WTC11 (cell line): Measurements from ENCODE around the gene NFKBIE. TPM values are rescaled to one million over a fixed set of nuclear protein-coding genes. Genes with fewer than 3 reads are reported as not detected.

ENCODE experiments used
- ATAC-seq: fragments of 200-7000 bp; cut with Tn5 transposase; 2 replicates; pipeline ENCODE4 v1.10.0; 2021; ENCODE audit warnings: mild to moderate bottlenecking, moderate library complexity
- CTCF ChIA-PET: fragments of 300-600 bp; sonication (Branson Sonifier 250); formaldehyde crosslinking; loops from one replicate; lab custom pipeline; 2021; ENCODE audit warnings: antibody characterized with exemption; lab: Charles Lee
- POLR2A ChIA-PET: fragments of 350-600 bp; sonication (Branson Sonifier 250); formaldehyde crosslinking; loops from one replicate; lab custom pipeline; 2021; ENCODE audit warnings: antibody characterized with exemption; lab: Charles Lee
- DNase-seq: peaks from one replicate; pipeline ENCODE4 v3.0.0; 2021; ENCODE audit warnings: low spot score
- H3K27ac Mint-ChIP-seq: 2 replicates; pipeline ENCODE4 v1.8.0; 2021; ENCODE audit warnings: mixed read lengths
- H3K27me3 Mint-ChIP-seq: 2 replicates; pipeline ENCODE4 v1.8.0; 2021; ENCODE audit warnings: low read depth, mild to moderate bottlenecking, moderate library complexity, mixed read lengths
- H3K36me3 Mint-ChIP-seq: 2 replicates; pipeline ENCODE4 v1.8.0; 2021; ENCODE audit warnings: mixed read lengths
- H3K4me1 Mint-ChIP-seq: 2 replicates; pipeline ENCODE4 v1.8.0; 2022; ENCODE audit warnings: mixed read lengths
- H3K4me3 Mint-ChIP-seq: 2 replicates; pipeline ENCODE4 v1.8.0; 2021; ENCODE audit warnings: mild to moderate bottlenecking, moderate library complexity, mixed read lengths
- H3K9me3 Mint-ChIP-seq: 2 replicates; pipeline ENCODE4 v1.8.0; 2021; ENCODE audit warnings: mixed read lengths
- ATF2 ChIP-seq: sonication (generic); formaldehyde crosslinking; IDR thresholded peaks from 2 replicates; pipeline ENCODE4 v1.8.1; 2022; ENCODE audit warnings: low read depth, missing genetic modification reagents, borderline replicate concordance
- CDX4 ChIP-seq: fragments of 250-450 bp; sonication (Bioruptor Pico); IDR thresholded peaks from 2 replicates; pipeline ENCODE4 v1.9.0; 2021; ENCODE audit warnings: moderate library complexity, mild to moderate bottlenecking, inconsistent platforms, borderline replicate concordance
- CREM ChIP-seq: sonication (generic); formaldehyde crosslinking; IDR thresholded peaks from 2 replicates; pipeline ENCODE4 v1.8.1; 2022; ENCODE audit warnings: mild to moderate bottlenecking, missing genetic modification reagents, moderate library complexity
- CTCF ChIP-seq: fragments of 200-600 bp; IDR thresholded peaks from 2 replicates; pipeline ENCODE4 v1.8.0; 2022; ENCODE audit warnings: antibody characterized with exemption
- E2F4 ChIP-seq: sonication (generic); formaldehyde crosslinking; IDR thresholded peaks from 2 replicates; pipeline ENCODE4 v1.8.1; 2022; ENCODE audit warnings: low read depth, mild to moderate bottlenecking, moderate library complexity, missing genetic modification reagents, borderline replicate concordance
- ESRRA ChIP-seq: sonication (generic); formaldehyde crosslinking; IDR thresholded peaks from 2 replicates; pipeline ENCODE4 v1.8.1; 2022; ENCODE audit warnings: mild to moderate bottlenecking, missing genetic modification reagents, borderline replicate concordance
- NR3C1 ChIP-seq: sonication (generic); formaldehyde crosslinking; conservative IDR thresholded peaks from 2 replicates; pipeline ENCODE4 v1.8.1; 2023; ENCODE audit warnings: low read depth, mild to moderate bottlenecking, missing genetic modification reagents
- OVOL2 ChIP-seq: fragments of 250-450 bp; sonication (Bioruptor Pico); IDR thresholded peaks from 2 replicates; pipeline ENCODE4 v1.9.0; 2021; ENCODE audit warnings: mild to moderate bottlenecking, borderline replicate concordance
- PRDM15 ChIP-seq: sonication (generic); formaldehyde crosslinking; IDR thresholded peaks from 2 replicates; pipeline ENCODE4 v1.8.0; 2022; ENCODE audit warnings: missing genetic modification reagents
- RORB ChIP-seq: fragments of 250-450 bp; sonication (Bioruptor Pico); IDR thresholded peaks from 2 replicates; pipeline ENCODE4 v1.9.0; 2021; ENCODE audit warnings: mild to moderate bottlenecking
- SOX15 ChIP-seq: fragments of 250-450 bp; sonication (Bioruptor Pico); IDR thresholded peaks from 2 replicates; pipeline ENCODE4 v1.9.0; 2021; ENCODE audit warnings: mild to moderate bottlenecking
- STAT6 ChIP-seq: sonication (generic); formaldehyde crosslinking; conservative IDR thresholded peaks from 2 replicates; pipeline ENCODE4 v1.8.1; 2023; ENCODE audit warnings: mild to moderate bottlenecking, low read depth, missing genetic modification reagents, moderate library complexity
- TEAD4 ChIP-seq: sonication (generic); formaldehyde crosslinking; IDR thresholded peaks from 2 replicates; pipeline ENCODE4 v1.8.0; 2022; ENCODE audit warnings: mild to moderate bottlenecking, missing genetic modification reagents
- ZBTB43 ChIP-seq: sonication (generic); formaldehyde crosslinking; IDR thresholded peaks from 2 replicates; pipeline ENCODE4 v1.8.1; 2023; ENCODE audit warnings: mild to moderate bottlenecking, missing genetic modification reagents
- ZNF512 ChIP-seq: sonication (generic); formaldehyde crosslinking; IDR thresholded peaks from 2 replicates; pipeline ENCODE4 v1.8.1; 2022; ENCODE audit warnings: missing genetic modification reagents, borderline replicate concordance
- total RNA-seq: library from RNA; stranded (reverse); gene quantifications from 3 replicates; pipeline ENCODE4 v1.2.3, GENCODE V29; 2021

Gene NFKBIE
- total RNA-seq, 1 experiment from 2014 or later, result 10.3 TPM

- peak; percentile 36; the same call in 1 of the 2 replicates for TF ChIP-seq CTCF
- TF ChIP-seq CREM (CRISPR knock-in tag), result peak; percentile 80
- peak; percentile 63; the same call in 1 of the 2 replicates for TF ChIP-seq ESRRA (CRISPR knock-in tag)
- TF ChIP-seq SOX15 (CRISPR knock-in tag), result no peak
- no peak for TF ChIP-seq ZBTB43 (CRISPR knock-in tag)
- no peak for TF ChIP-seq ATF2 (CRISPR knock-in tag)
- TF ChIP-seq ZNF512 (CRISPR knock-in tag), result no peak
- no peak for TF ChIP-seq OVOL2 (CRISPR knock-in tag)
- TF ChIP-seq TEAD4, result no peak
- TF ChIP-seq E2F4 (CRISPR knock-in tag), result peak; percentile 66; the same call in 1 of the 2 replicates
- no peak for TF ChIP-seq CDX4
- no peak for TF ChIP-seq NR3C1 (CRISPR knock-in tag)
These were observed 41.9 kb downstream of the NFKBIE start, which contains the start of gene SLC29A1 (continued) for GRCh38 chr6:44223319-44224028.

- DNase-seq, result no peak
- ChIA-PET POLR2A (interaction anchor here (0.6 to 5.7 kb wide), 8 partner anchors 12 to 34 kb away, joined by 3 to 63 read pairs (median 6); partner anchors contain the start of genes HSP90AB1 and SLC35B2), CTCF (interaction anchor here (0.8 to 10.7 kb wide), 16 partner anchors 13 to 126 kb away, joined by 3 to 174 read pairs (median 6); partner anchors contain the start of genes HSP90AB1 and SLC35B2)
- peak overlapping the region; percentile 95 for H3K27ac Mint-ChIP-seq
- peaks cover 61% of the 10 kb centered on the region for H3K4me1 Mint-ChIP-seq
- no peaks in the 10 kb centered on the region for H3K9me3 Mint-ChIP-seq
- peak overlapping the region; percentile 89 for H3K4me3 Mint-ChIP-seq
- H3K27me3 Mint-ChIP-seq, result no peaks in the 10 kb centered on the region
- no peaks in the 10 kb centered on the region for H3K36me3 Mint-ChIP-seq
- no peak for ATAC-seq
- TF ChIP-seq STAT6 (CRISPR knock-in tag) (no peak), OVOL2 (CRISPR knock-in tag) (no peak), RORB (no peak), PRDM15 (no peak)
These were observed 42.6 kb downstream of the NFKBIE start for GRCh38 chr6:44222486-44223318.
